ENCODE results near the gene ANKDD1A. TPM values are rescaled to one million over a fixed set of nuclear protein-coding genes. Genes with fewer than 3 reads are reported as not detected.

The ANKDD1A gene
- 1.3 and 3.3 TPM in 2 replicates for total RNA-seq (2014; rRNA removed; shearing (Covaris generic))

DNA sequence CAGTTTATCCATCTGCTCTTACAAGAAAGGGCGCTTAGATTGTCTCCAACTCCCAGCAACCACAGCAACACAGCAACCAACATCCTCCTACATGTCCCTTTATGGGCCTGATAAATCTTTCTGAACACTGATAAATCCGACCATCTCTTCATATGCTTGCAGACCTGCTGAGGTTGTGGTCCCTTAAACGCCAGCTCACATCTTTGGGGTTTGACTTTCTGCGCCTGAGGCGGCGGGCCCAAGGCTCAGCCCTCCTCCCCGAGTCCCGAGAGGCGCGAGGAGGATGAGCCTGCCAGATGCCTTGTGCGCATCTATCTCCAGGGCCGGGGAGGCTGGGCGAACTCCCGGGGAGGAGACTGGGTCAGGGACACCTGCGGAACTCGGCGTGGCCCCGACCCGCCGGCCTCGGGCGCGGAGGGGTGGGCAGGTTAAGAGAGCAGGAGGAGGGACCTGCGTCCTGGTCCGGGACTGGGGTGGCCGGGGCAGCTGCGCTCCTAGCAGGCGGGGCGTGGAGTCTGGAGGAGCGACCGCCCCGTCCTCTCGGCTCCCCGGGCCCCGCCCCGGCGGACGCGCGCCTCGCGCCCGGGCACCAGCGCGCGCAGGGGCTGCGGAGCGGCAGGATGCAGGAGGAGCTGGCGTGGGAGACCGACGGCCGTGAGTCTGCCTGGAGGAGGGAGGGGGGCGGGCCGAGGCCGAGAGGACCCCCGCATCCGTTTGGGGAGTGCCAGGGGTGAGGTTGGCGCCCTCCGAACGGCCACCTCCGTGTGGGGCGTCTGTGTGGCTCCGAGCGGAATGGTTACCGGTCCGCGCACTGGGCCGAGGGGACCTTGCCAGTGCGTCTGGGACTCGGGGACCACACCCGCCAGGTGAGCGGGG is at the start of gene ANKDD1A:
TSS of gene ANKDD1A (plus strand) at position 592 of the 876 bp plus-strand sequence. CDS start at position 621, 29 bp downstream.
- Histone ChIP-seq H3K9me3 (replicated peaks) (no peaks in the 10 kb centered on the region), H3K4me1 (replicated peaks) (peaks cover 14% of the 10 kb centered on the region), H3K27me3 (replicated peaks) (no peaks in the 10 kb centered on the region), H3K27ac (no peak within 1 kb of the TSS), H3K4me3 (peak within 1 kb of the TSS; percentile 50), H3K36me3 (no peaks in the 10 kb centered on the region)
- peak; percentile 53 to 60 for DNase-seq (ENCODE audit: low read depth in 1 of 2, low spot score in 2 of 2)

- H3K36me3 ChIP-seq, result peaks cover 93% of the 10 kb centered on the region
- H3K4me1 ChIP-seq (replicated peaks), result peaks cover 62% of the 10 kb centered on the region
Measured at GRCh38 chr15:64861960-64862359, 49.7 kb upstream of the ANKDD1A start.

DNA sequence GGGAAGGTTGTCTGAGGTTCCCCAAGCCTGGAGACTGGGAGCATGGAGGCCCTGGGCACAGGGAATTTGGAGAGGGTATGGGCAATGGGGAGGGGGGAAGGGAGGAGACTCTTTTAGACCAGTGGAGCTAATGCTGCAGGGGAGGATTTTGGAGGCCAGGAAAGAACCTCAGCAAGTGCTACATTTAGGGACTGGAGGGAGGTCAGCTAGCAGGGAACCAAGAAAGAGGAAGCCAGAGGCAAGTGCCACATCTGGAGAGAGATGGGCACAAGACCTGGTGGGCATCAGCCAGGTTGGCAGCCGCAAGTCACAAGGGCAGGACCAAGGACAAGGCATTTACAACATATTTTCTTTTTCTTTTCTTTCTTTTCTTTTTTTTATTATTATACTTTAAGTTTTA is 49.3 kb upstream of the ANKDD1A start:
- Histone ChIP-seq H3K27ac (no peak overlapping the region), H3K36me3 (peaks cover 93% of the 10 kb centered on the region), H3K4me1 (replicated peaks) (peaks cover 61% of the 10 kb centered on the region), H3K4me3 (no peak overlapping the region), H3K27me3 (replicated peaks) (no peaks in the 10 kb centered on the region), H3K9me3 (replicated peaks) (no peaks in the 10 kb centered on the region)
- no peak for DNase-seq (ENCODE audit: low read depth in 1 of 2, low spot score in 2 of 2)

More at GRCh38 chr15:64861960-64862359, 49.7 kb upstream of the ANKDD1A start:
- Histone ChIP-seq H3K9me3 (replicated peaks) (no peaks in the 10 kb centered on the region), H3K27me3 (replicated peaks) (no peaks in the 10 kb centered on the region), H3K4me3 (no peak overlapping the region), H3K27ac (no peak overlapping the region)
- DNase-seq (ENCODE audit: low read depth in 1 of 2, low spot score in 2 of 2), result no peak

GRCh38 chr15:64864068-64864467 is 47.6 kb upstream of the ANKDD1A start:
- Histone ChIP-seq H3K27ac (no peak overlapping the region), H3K27me3 (replicated peaks) (no peaks in the 10 kb centered on the region), H3K4me3 (no peak overlapping the region), H3K9me3 (replicated peaks) (no peaks in the 10 kb centered on the region), H3K4me1 (replicated peaks) (peaks cover 45% of the 10 kb centered on the region), H3K36me3 (peaks cover 83% of the 10 kb centered on the region)
- DNase-seq (ENCODE audit: low read depth in 1 of 2, low spot score in 2 of 2), result no peak

- H3K27ac ChIP-seq, result peak overlapping the region; percentile 48
- peaks cover 42% of the 10 kb centered on the region for H3K4me1 ChIP-seq (replicated peaks)
- H3K4me3 ChIP-seq, result no peak overlapping the region
- no peaks in the 10 kb centered on the region for H3K9me3 ChIP-seq (replicated peaks)
- peaks cover 83% of the 10 kb centered on the region for H3K36me3 ChIP-seq
- no peak for DNase-seq (ENCODE audit: low read depth in 1 of 2, low spot score in 2 of 2)
- H3K27me3 ChIP-seq (replicated peaks), result no peaks in the 10 kb centered on the region
Measured at GRCh38 chr15:64865126-64865997, 46.3 kb upstream of the ANKDD1A start.

DNA sequence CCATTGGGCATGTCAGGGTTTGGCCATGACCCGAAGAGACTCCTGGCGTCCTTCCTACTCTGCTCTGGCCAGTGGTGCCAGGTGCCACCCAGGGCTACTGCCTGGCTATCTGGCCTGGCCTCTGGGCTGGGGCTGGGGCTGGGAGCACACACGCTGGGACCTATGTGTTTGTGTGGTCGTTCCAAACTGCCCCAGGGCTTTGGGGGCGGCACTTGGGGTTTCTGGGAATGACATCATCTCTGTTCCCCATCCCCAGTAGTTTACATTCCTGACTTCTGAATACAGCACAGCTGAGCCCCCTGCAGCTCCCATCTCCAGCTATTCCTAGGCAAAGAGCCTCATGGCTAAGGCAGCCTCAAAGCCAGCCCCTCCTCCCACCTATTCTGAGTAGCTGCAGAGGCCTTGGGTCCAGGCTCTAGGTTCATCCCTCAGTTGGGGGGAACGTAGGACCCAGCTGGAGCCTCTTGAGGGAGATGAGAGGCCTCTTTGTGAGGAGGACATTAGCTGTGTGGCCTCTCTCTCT is 45.6 kb upstream of the ANKDD1A start:
- no peaks in the 10 kb centered on the region for H3K27me3 ChIP-seq (replicated peaks)
- H3K36me3 ChIP-seq, result peaks cover 78% of the 10 kb centered on the region
- DNase-seq (ENCODE audit: low read depth in 1 of 2, low spot score in 2 of 2), result peak; percentile 90 to 95
- no peak overlapping the region for H3K4me3 ChIP-seq
- H3K27ac ChIP-seq, result peak overlapping the region; percentile 48
- peaks cover 42% of the 10 kb centered on the region for H3K4me1 ChIP-seq (replicated peaks)
- H3K9me3 ChIP-seq (replicated peaks), result no peaks in the 10 kb centered on the region

DNA sequence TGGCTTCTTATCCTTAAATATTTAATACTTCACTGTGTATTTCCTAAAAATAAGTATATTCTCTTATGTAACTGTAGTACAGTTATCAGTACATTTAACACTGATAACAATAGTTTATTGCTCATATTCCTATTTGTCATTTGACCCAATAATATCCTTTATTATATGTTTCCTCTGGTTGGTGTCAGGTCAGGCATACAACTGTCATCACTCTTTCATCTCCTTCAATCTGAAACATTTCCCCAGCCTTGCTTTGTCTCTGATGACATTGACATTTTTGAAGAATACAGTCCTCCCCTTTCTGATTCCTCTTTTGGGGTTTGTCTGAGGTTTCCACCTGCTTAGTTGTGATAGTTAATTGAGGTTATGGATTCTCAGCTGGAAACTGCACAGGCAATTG is 42.2 kb upstream of the ANKDD1A start:
- Histone ChIP-seq H3K9me3 (replicated peaks) (no peaks in the 10 kb centered on the region), H3K36me3 (peaks cover 53% of the 10 kb centered on the region), H3K4me1 (replicated peaks) (peaks cover 38% of the 10 kb centered on the region), H3K27ac (no peak overlapping the region), H3K27me3 (replicated peaks) (no peaks in the 10 kb centered on the region), H3K4me3 (no peak overlapping the region)
- no peak for DNase-seq (ENCODE audit: low read depth in 1 of 2, low spot score in 2 of 2)

GRCh38 chr15:64870353-64870752 is 41.3 kb upstream of the ANKDD1A start:
- Histone ChIP-seq H3K9me3 (replicated peaks) (no peaks in the 10 kb centered on the region), H3K4me1 (replicated peaks) (peaks cover 29% of the 10 kb centered on the region), H3K27me3 (replicated peaks) (no peaks in the 10 kb centered on the region), H3K36me3 (peaks cover 44% of the 10 kb centered on the region), H3K4me3 (no peak overlapping the region), H3K27ac (no peak overlapping the region)
- DNase-seq (ENCODE audit: low read depth in 1 of 2, low spot score in 2 of 2), result no peak

- H3K27ac ChIP-seq, result no peak overlapping the region
Measured at GRCh38 chr15:64875641-64876223, 36.0 kb upstream of the ANKDD1A start.

DNA sequence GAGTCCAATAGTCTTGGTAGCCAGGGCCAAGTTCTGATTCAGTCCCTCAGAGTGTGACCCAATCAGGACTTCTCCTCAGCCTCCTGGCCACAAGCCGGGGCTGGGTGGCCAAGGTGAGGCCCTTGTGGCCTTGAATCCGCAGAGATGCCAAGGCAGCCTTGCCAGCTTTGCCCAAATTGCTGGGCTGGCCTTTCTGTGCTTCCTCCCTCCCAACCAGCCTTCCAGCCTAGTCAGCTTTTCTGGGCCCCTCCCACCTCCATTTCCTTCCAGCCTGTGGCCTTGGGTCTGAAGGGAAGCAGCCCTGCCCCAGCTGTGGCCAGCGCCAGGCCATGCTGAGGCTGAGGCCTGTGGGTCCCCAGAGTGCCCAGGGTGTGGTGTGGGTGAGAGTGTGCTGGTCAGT is 34.3 kb upstream of the ANKDD1A start:
- H3K4me3 ChIP-seq, result no peak overlapping the region
- DNase-seq (ENCODE audit: low read depth in 1 of 2, low spot score in 2 of 2), result no peak
- no peaks in the 10 kb centered on the region for H3K36me3 ChIP-seq
- no peaks in the 10 kb centered on the region for H3K27me3 ChIP-seq (replicated peaks)
- H3K27ac ChIP-seq, result no peak overlapping the region
- peaks cover 21% of the 10 kb centered on the region for H3K4me1 ChIP-seq (replicated peaks)
- no peaks in the 10 kb centered on the region for H3K9me3 ChIP-seq (replicated peaks)

More at GRCh38 chr15:64875641-64876223, 36.0 kb upstream of the ANKDD1A start:
- peaks cover 15% of the 10 kb centered on the region for H3K4me1 ChIP-seq (replicated peaks)
- no peak overlapping the region for H3K4me3 ChIP-seq
- no peak for DNase-seq (ENCODE audit: low read depth in 1 of 2, low spot score in 2 of 2)
- 0 out of 2 replicates have a peak, but pooled peaks cover 5% of the 10 kb centered on the region for H3K36me3 ChIP-seq
- H3K9me3 ChIP-seq (replicated peaks), result no peaks in the 10 kb centered on the region
- no peaks in the 10 kb centered on the region for H3K27me3 ChIP-seq (replicated peaks)

- Histone ChIP-seq H3K36me3 (no peaks in the 10 kb centered on the region), H3K27me3 (replicated peaks) (no peaks in the 10 kb centered on the region), H3K4me3 (no peak overlapping the region), H3K9me3 (replicated peaks) (no peaks in the 10 kb centered on the region), H3K4me1 (replicated peaks) (peaks cover 22% of the 10 kb centered on the region), H3K27ac (no peak overlapping the region)
- DNase-seq (ENCODE audit: low read depth in 1 of 2, low spot score in 2 of 2), result no peak
Measured at GRCh38 chr15:64878705-64879104, 33.0 kb upstream of the ANKDD1A start.

- H3K27me3 ChIP-seq (replicated peaks), result no peaks in the 10 kb centered on the region
- no peak overlapping the region for H3K4me3 ChIP-seq
- no peaks in the 10 kb centered on the region for H3K9me3 ChIP-seq (replicated peaks)
- no peaks in the 10 kb centered on the region for H3K36me3 ChIP-seq
- peaks cover 24% of the 10 kb centered on the region for H3K4me1 ChIP-seq (replicated peaks)
- no peak overlapping the region for H3K27ac ChIP-seq
- no peak for DNase-seq (ENCODE audit: low read depth in 1 of 2, low spot score in 2 of 2)
Measured at GRCh38 chr15:64883100-64883581, 28.6 kb upstream of the ANKDD1A start.

GRCh38 chr15:64883997-64884511 is 27.6 kb upstream of the ANKDD1A start:
- peak overlapping the region; percentile 26 for H3K27ac ChIP-seq
- no peaks in the 10 kb centered on the region for H3K27me3 ChIP-seq (replicated peaks)
- no peak overlapping the region for H3K4me3 ChIP-seq
- H3K36me3 ChIP-seq, result no peaks in the 10 kb centered on the region
- H3K4me1 ChIP-seq (replicated peaks), result peaks cover 24% of the 10 kb centered on the region
- DNase-seq (ENCODE audit: low read depth in 1 of 2, low spot score in 2 of 2), result peak; percentile 81 to 92
- H3K9me3 ChIP-seq (replicated peaks), result no peaks in the 10 kb centered on the region

All from SJSA1 (cell line).